PC-9 (cell line): ENCODE data around the gene ZC3H12C. TPM values are rescaled to one million over a fixed set of nuclear protein-coding genes. Genes with fewer than 3 reads are reported as not detected.

Source experiments
- BruUV-seq: library from RNA; stranded (reverse); fragments of 400-500 nt; replicated peaks from 2 replicates; lab custom pipeline; 2021; lab: Mats Ljungman, UMichigan
- CTCF ChIA-PET: fragments of 300-600 bp; sonication (Branson Sonifier 250); formaldehyde crosslinking; loops from one replicate; lab custom pipeline; 2022; ENCODE audit warnings: antibody characterized with exemption; lab: Charles Lee
- POLR2A ChIA-PET: fragments of 300-600 bp; sonication (Branson Sonifier 250); formaldehyde crosslinking; loops from one replicate; lab custom pipeline; 2022; ENCODE audit warnings: antibody characterized with exemption; ENCODE audit not compliant: unreplicated experiment; lab: Charles Lee
- DNase-seq, 2 experiments: peaks; one replicate each; pipeline versions ENCODE4 v3.0.0 to v3.0.0-alpha.2; 2015 to 2022; ENCODE audit warnings: mixed read lengths in 1 of 2
- H2AFZ ChIP-seq: fragments of 200-600 bp; sonication (generic); 2 replicates; pipeline ENCODE4 v1.8.1; 2017; ENCODE audit warnings: antibody characterized with exemption
- H3F3A ChIP-seq: fragments of 200-600 bp; sonication (generic); 2 replicates; pipeline ENCODE4 v1.8.1; 2017; ENCODE audit warnings: antibody characterized with exemption, mild to moderate bottlenecking, low read depth; ENCODE audit not compliant: insufficient read depth
- H3K27ac ChIP-seq: fragments of 200-600 bp; sonication (generic); 2 replicates; pipeline ENCODE4 v1.6.1; 2016; ENCODE audit warnings: mixed run types
- H3K27me3 ChIP-seq: fragments of 200-600 bp; sonication (generic); 2 replicates; pipeline ENCODE4 v1.6.1; 2016; ENCODE audit warnings: low read depth, mixed run types; ENCODE audit not compliant: insufficient read depth
- H3K36me3 ChIP-seq: fragments of 200-600 bp; sonication (generic); 2 replicates; pipeline ENCODE4 v1.6.1; 2016; ENCODE audit warnings: low read depth, mixed run types
- H3K4me1 ChIP-seq: fragments of 200-600 bp; sonication (generic); replicated peaks from 2 replicates; pipeline ENCODE4 v1.6.1; 2016; ENCODE audit warnings: mixed run types; ENCODE audit not compliant: insufficient read depth
- H3K4me2 ChIP-seq: fragments of 200-600 bp; sonication (generic); 2 replicates; pipeline ENCODE4 v1.6.1; 2017; ENCODE audit warnings: mixed run types
- H3K4me3 ChIP-seq: fragments of 200-600 bp; sonication (generic); 2 replicates; pipeline ENCODE4 v1.6.1; 2016; ENCODE audit warnings: mixed run types
- H3K79me2 ChIP-seq: fragments of 200-600 bp; sonication (generic); 2 replicates; pipeline ENCODE4 v1.6.1; 2017; ENCODE audit warnings: low read depth, mixed run types
- H3K9me2 ChIP-seq: fragments of 200-600 bp; sonication (generic); 2 replicates; pipeline ENCODE4 v1.8.1; 2017; ENCODE audit warnings: mild to moderate bottlenecking; ENCODE audit not compliant: insufficient read depth
- H3K9me3 ChIP-seq: fragments of 200-600 bp; sonication (generic); 2 replicates; pipeline ENCODE4 v1.8.1; 2016; ENCODE audit warnings: low read depth; ENCODE audit not compliant: insufficient read depth
- H4K20me1 ChIP-seq: fragments of 200-600 bp; sonication (generic); 2 replicates; pipeline ENCODE4 v1.8.1; 2017; ENCODE audit not compliant: insufficient read depth
- EZH2 ChIP-seq: fragments of 200-600 bp; sonication (generic); IDR thresholded peaks from 2 replicates; pipeline ENCODE4 v1.8.0; 2017; ENCODE audit warnings: antibody characterized with exemption, low read depth
- intact Hi-C: fragments of 100-400 bp; cut with micrococcal nuclease; formaldehyde crosslinking; loops from one replicate; pipeline ENCODE4 v1.10.0; 2022; ENCODE audit not compliant: unreplicated experiment
- total RNA-seq: library from RNA; stranded (reverse); gene quantifications from 2 replicates; pipeline ENCODE4 v1.2.3, GENCODE V29; 2021
- TF ChIP-seq, protein P1 (sequence below): fragments of 200-600 bp; sonication (generic); conservative IDR thresholded peaks from 2 replicates; pipeline ENCODE4 v1.6.1; 2017; ENCODE audit warnings: mixed run types, antibody characterized with exemption, mild to moderate bottlenecking, moderate library complexity

Gene ZC3H12C
- total RNA-seq, 1 experiment from 2014 or later: 12.4 TPM

DNA sequence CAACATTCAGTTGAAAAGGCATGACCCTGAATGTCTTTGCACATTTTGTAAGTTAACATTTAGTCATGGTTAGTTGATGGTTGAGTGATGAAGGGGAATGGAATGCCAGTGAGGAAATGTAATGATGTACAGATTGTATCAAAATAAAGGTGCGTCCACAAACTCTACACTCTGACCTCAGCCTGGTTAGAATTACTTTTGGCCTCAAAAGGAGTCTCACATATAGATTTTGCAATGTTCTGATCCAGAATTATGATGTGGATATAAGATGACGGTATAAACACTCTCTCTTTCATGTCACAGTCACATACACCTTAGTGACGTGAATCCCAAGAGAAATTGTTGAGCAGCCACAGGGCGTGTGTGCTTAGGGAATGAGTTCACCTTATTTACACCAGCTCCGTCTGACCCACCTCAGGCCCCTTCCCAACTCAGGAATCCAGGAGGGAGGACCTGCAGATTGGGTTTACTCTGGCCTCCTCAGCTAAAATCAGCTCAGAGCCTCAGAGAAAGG, 103.1 kb downstream of the ZC3H12C start:
- DNase-seq: peak; percentile 57 to 99
- no peak overlapping the region; the same call in 1 of the 2 replicates for H2AFZ ChIP-seq
- no peak overlapping the region; the same call in 1 of the 2 replicates for H3K4me3 ChIP-seq
- H3K27me3 ChIP-seq: no peaks in the 10 kb centered on the region
- peak overlapping the region; percentile 91 for H3K27ac ChIP-seq
- no peak for TF ChIP-seq EZH2
- TF ChIP-seq, protein P1, sequence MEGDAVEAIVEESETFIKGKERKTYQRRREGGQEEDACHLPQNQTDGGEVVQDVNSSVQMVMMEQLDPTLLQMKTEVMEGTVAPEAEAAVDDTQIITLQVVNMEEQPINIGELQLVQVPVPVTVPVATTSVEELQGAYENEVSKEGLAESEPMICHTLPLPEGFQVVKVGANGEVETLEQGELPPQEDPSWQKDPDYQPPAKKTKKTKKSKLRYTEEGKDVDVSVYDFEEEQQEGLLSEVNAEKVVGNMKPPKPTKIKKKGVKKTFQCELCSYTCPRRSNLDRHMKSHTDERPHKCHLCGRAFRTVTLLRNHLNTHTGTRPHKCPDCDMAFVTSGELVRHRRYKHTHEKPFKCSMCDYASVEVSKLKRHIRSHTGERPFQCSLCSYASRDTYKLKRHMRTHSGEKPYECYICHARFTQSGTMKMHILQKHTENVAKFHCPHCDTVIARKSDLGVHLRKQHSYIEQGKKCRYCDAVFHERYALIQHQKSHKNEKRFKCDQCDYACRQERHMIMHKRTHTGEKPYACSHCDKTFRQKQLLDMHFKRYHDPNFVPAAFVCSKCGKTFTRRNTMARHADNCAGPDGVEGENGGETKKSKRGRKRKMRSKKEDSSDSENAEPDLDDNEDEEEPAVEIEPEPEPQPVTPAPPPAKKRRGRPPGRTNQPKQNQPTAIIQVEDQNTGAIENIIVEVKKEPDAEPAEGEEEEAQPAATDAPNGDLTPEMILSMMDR: no peak
- POLR2A ChIA-PET: interaction anchor here (0.6 kb wide), 1 partner anchor 92 kb away, joined by 8 read pairs; no protein-coding TSS in a partner anchor
- peak overlapping the region; percentile 63 for H3K4me2 ChIP-seq
- peaks cover 84% of the 10 kb centered on the region for H3K4me1 ChIP-seq
- no peaks in the 10 kb centered on the region for H4K20me1 ChIP-seq
- BruUV-seq: no TSS peak
- CTCF ChIA-PET: interaction anchor here (0.5 kb wide), 1 partner anchor 270 kb away, joined by 4 read pairs; no protein-coding TSS in a partner anchor
- intact Hi-C loops: loop anchor here (1.0 to 5.0 kb wide), 4 partner anchors 101 to 250 kb away; partner anchors contain the start of gene ZC3H12C
- H3K79me2 ChIP-seq: no peaks in the 10 kb centered on the region; the same call in 1 of the 2 replicates
- no peaks in the 10 kb centered on the region; the same call in 1 of the 2 replicates for H3K9me3 ChIP-seq
- H3K36me3 ChIP-seq: no peaks in the 10 kb centered on the region
- H3F3A ChIP-seq: peaks cover 70% of the 10 kb centered on the region
- no peaks in the 10 kb centered on the region for H3K9me2 ChIP-seq

DNA sequence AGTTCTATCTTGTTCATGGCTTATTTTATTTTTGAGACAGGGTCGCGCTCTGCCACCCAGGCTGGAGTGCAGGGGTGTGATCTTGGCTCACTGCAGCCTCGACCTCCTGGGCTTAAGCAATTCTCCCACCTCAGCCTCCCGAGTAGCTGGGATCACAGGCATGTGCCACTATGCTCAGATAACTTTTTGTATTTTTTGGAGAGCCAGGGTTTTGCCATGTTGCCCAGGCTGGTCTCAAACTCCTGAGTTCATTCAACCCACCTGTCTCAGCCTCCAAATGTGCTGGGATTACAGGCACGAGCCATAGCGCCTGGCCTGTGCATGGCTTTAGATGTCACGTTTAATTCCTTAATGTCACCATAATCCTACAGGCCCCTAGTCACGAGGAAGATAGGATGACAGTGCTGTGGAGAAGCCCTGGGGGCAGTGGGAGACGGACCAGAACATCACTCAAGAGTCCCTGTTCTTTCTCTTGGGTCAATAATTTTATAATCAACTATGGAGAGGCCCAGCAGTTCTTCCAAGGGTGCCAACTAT, 103.8 kb downstream of the ZC3H12C start:
- CTCF ChIA-PET: interaction anchor here (0.5 kb wide), 1 partner anchor 271 kb away, joined by 4 read pairs; no protein-coding TSS in a partner anchor
- peaks cover 70% of the 10 kb centered on the region for H3F3A ChIP-seq
- no peaks in the 10 kb centered on the region; the same call in 1 of the 2 replicates for H3K9me3 ChIP-seq
- no peak overlapping the region for H2AFZ ChIP-seq
- peak overlapping the region; percentile 91 for H3K27ac ChIP-seq
- H3K4me2 ChIP-seq: peak overlapping the region; percentile 63
- no peaks in the 10 kb centered on the region for H3K27me3 ChIP-seq
- H3K4me1 ChIP-seq: peaks cover 84% of the 10 kb centered on the region
- H3K79me2 ChIP-seq: no peaks in the 10 kb centered on the region; the same call in 1 of the 2 replicates
- no peaks in the 10 kb centered on the region for H3K36me3 ChIP-seq
- no peaks in the 10 kb centered on the region for H3K9me2 ChIP-seq
- TSS peak; percentile 89 for BruUV-seq
- H3K4me3 ChIP-seq: no peak overlapping the region
- POLR2A ChIA-PET: no interaction called here
- no peaks in the 10 kb centered on the region for H4K20me1 ChIP-seq
- intact Hi-C loops: loop anchor here (1.0 to 5.0 kb wide), 4 partner anchors 100 to 251 kb away; partner anchors contain the start of gene ZC3H12C
- DNase-seq: no peak
- TF ChIP-seq EZH2: no peak

DNA sequence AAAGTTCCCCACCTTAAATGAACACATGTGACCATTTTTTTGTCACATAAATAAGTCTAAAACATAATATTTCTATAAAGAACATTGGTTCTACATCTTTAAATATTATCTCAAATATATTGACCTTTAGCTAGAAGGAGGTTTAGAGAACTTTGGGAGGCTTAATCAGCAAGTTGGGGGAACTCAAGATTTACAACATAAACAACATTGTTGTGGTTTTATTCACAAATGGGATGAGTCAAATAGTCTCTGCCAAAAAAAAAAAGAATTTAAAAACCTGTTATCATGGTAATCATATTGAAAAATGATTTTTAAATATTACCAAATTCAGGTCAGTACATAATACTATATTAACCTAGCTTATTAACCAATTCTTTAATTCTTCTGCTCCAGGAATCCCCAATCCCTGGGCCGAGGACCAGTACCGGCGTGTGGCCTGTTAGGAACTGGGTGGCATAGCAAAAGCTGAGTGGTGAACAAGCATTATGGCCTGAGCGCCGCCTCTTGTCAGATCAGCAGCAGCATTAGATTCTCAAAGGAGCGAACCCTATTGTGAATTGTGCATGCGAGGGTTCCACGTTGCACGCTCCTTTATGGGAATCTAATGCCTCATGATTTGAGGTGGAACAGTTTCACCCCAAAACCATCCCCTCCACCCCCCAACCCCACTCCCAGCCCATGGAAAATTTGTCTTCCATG, 105.0 kb downstream of the ZC3H12C start:
- CTCF ChIA-PET: interaction anchor here (0.8 kb wide), 1 partner anchor 169 kb away, joined by 4 read pairs; no protein-coding TSS in a partner anchor
- H3K4me1 ChIP-seq: peaks cover 79% of the 10 kb centered on the region
- DNase-seq: no peak

More for the DNA sequence above, 105.0 kb downstream of the ZC3H12C start:
- no peaks in the 10 kb centered on the region for H3K36me3 ChIP-seq
- intact Hi-C loops: loop anchor here (5.0 kb wide), 1 partner anchor 159 kb away; no protein-coding TSS in a partner anchor
- H2AFZ ChIP-seq: no peak overlapping the region
- no peak overlapping the region for H3K4me2 ChIP-seq
- H3K79me2 ChIP-seq: no peaks in the 10 kb centered on the region; the same call in 1 of the 2 replicates
- no TSS peak for BruUV-seq
- POLR2A ChIA-PET: no interaction called here
- no peaks in the 10 kb centered on the region for H3K9me3 ChIP-seq
- H3K9me2 ChIP-seq: no peaks in the 10 kb centered on the region
- H3K27me3 ChIP-seq: no peaks in the 10 kb centered on the region
- H3F3A ChIP-seq: peaks cover 61% of the 10 kb centered on the region
- TF ChIP-seq, protein P1: 0 out of 2 replicates have a peak, but pooled peaks have one; percentile 12
- no peak for TF ChIP-seq EZH2
- no peaks in the 10 kb centered on the region for H4K20me1 ChIP-seq
- H3K27ac ChIP-seq: peak overlapping the region; percentile 91; the same call in 1 of the 2 replicates
- H3K4me3 ChIP-seq: no peak overlapping the region
